Astrocyte (in vitro differentiated cells and primary cell): ENCODE results near the gene DCP1B. TPM values are rescaled to one million over a fixed set of nuclear protein-coding genes. Genes with fewer than 3 reads are reported as not detected.

Experiments
- DNase-seq: peaks from one replicate; pipeline ENCODE4 v3.0.0-alpha.2; 2010; ENCODE audit warnings: low read depth
- FAIRE-seq: peaks from 2 replicates; lab custom pipeline; 2011; peaks lifted over from hg19 to GRCh38; lab: Jason Lieb, UNC
- H2AFZ ChIP-seq: 2 replicates; pipeline ENCODE4 v1.6.0; 2012; ENCODE audit warnings: low read depth, low read length, inconsistent platforms
- H3K27ac ChIP-seq: 2 replicates; pipeline ENCODE4 v1.5.1; 2011; ENCODE audit warnings: low read depth, low read length, inconsistent platforms
- H3K27me3 ChIP-seq: 2 replicates; pipeline ENCODE4 v1.6.0; 2011; ENCODE audit warnings: low read length, inconsistent platforms; ENCODE audit not compliant: insufficient read depth
- H3K36me3 ChIP-seq: 2 replicates; pipeline ENCODE4 v1.5.1; 2011; ENCODE audit warnings: low read length, inconsistent platforms; ENCODE audit not compliant: insufficient read depth
- H3K4me1 ChIP-seq: 2 replicates; pipeline ENCODE4 v1.5.1; 2011; ENCODE audit warnings: low read length, inconsistent platforms; ENCODE audit not compliant: insufficient read depth
- H3K4me2 ChIP-seq: 2 replicates; pipeline ENCODE4 v1.6.0; 2012; ENCODE audit warnings: low read length, inconsistent platforms
- H3K4me3 ChIP-seq: 2 replicates; pipeline ENCODE4 v1.5.1; 2011; ENCODE audit warnings: low read depth, mild to moderate bottlenecking, low read length, inconsistent platforms; ENCODE audit not compliant: insufficient read depth
- H3K79me2 ChIP-seq: 2 replicates; pipeline ENCODE4 v1.6.0; 2012; ENCODE audit warnings: mild to moderate bottlenecking, low read length, inconsistent platforms; ENCODE audit not compliant: insufficient read depth
- H3K9ac ChIP-seq: 2 replicates; pipeline ENCODE4 v1.6.0; 2012; ENCODE audit warnings: mild to moderate bottlenecking, low read length, inconsistent platforms
- H3K9me3 ChIP-seq: 2 replicates; pipeline ENCODE4 v1.5.1; 2012; ENCODE audit warnings: low read depth, mild to moderate bottlenecking, low read length, inconsistent platforms; ENCODE audit not compliant: insufficient read depth
- H4K20me1 ChIP-seq: 2 replicates; pipeline ENCODE4 v1.6.0; 2012; ENCODE audit warnings: low read length, inconsistent platforms; ENCODE audit not compliant: insufficient read depth
- H3K27ac Mint-ChIP-seq: one replicate; pipeline ENCODE4 v1.8.0; 2021; ENCODE audit warnings: mild to moderate bottlenecking, mixed read lengths; ENCODE audit not compliant: unreplicated experiment
- H3K27me3 Mint-ChIP-seq: one replicate; pipeline ENCODE4 v1.8.0; 2021; ENCODE audit warnings: low read depth, mixed read lengths; ENCODE audit not compliant: unreplicated experiment
- H3K36me3 Mint-ChIP-seq: one replicate; pipeline ENCODE4 v1.8.0; 2021; ENCODE audit warnings: low read depth, mixed read lengths; ENCODE audit not compliant: unreplicated experiment
- H3K4me1 Mint-ChIP-seq: one replicate; pipeline ENCODE4 v1.8.0; 2021; ENCODE audit warnings: low read depth, mixed read lengths; ENCODE audit not compliant: unreplicated experiment
- H3K4me3 Mint-ChIP-seq: one replicate; pipeline ENCODE4 v1.8.0; 2021; ENCODE audit warnings: mild to moderate bottlenecking, moderate library complexity, mixed read lengths; ENCODE audit not compliant: unreplicated experiment
- H3K9me3 Mint-ChIP-seq: one replicate; pipeline ENCODE4 v1.8.0; 2021; ENCODE audit warnings: mild to moderate bottlenecking, mixed read lengths; ENCODE audit not compliant: unreplicated experiment
- EZH2 ChIP-seq: IDR thresholded peaks from 2 replicates; pipeline ENCODE4 v1.6.1; 2012; ENCODE audit warnings: mild to moderate bottlenecking, low read length, inconsistent platforms; ENCODE audit not compliant: insufficient read depth
- total RNA-seq: library from RNA; stranded (reverse); gene quantifications from 2 replicates; pipeline ENCODE4 v1.2.1, GENCODE V29; 2021
- TF ChIP-seq, protein P1 (sequence below): IDR thresholded peaks from 2 replicates; pipeline ENCODE4 v1.5.1; 2011; ENCODE audit warnings: low read depth, mild to moderate bottlenecking, inconsistent platforms, low read length, moderate library complexity; ENCODE audit not compliant: insufficient read depth

Gene DCP1B
- total RNA-seq, 1 donor from 2014 or later, result 13.1 TPM

DNA sequence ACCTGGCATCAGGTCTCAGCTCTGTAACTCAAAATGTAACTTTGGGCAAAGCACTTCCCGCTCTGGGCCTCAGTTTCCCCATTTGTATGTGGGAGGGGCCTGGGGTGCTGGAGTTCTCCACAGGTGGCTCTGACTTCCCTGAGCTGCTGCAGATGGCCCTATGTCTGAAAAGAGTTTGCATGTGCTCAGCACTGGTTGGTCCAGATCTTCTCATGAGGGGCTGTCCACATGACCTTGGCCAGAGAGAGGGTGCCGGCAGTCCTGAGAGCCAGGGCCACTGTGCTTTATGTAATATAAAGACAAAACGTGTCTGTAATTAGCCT is 78.6 kb downstream of the DCP1B start:
- no peak overlapping the region for H3K9ac ChIP-seq
- H4K20me1 ChIP-seq, result no peaks in the 10 kb centered on the region
- no peaks in the 10 kb centered on the region for H3K36me3 ChIP-seq
- H3K4me3 ChIP-seq, result no peak overlapping the region
- no peak overlapping the region for H2AFZ ChIP-seq
- Mint-ChIP-seq H3K4me3 (no peak overlapping the region), H3K27ac (no peak overlapping the region), H3K4me1 (no peaks in the 10 kb centered on the region), H3K27me3 (peaks cover 51% of the 10 kb centered on the region), H3K9me3 (no peaks in the 10 kb centered on the region), H3K36me3 (no peaks in the 10 kb centered on the region)
- no peak overlapping the region for H3K4me2 ChIP-seq
- H3K9me3 ChIP-seq, result no peaks in the 10 kb centered on the region
- TF ChIP-seq, protein P1, sequence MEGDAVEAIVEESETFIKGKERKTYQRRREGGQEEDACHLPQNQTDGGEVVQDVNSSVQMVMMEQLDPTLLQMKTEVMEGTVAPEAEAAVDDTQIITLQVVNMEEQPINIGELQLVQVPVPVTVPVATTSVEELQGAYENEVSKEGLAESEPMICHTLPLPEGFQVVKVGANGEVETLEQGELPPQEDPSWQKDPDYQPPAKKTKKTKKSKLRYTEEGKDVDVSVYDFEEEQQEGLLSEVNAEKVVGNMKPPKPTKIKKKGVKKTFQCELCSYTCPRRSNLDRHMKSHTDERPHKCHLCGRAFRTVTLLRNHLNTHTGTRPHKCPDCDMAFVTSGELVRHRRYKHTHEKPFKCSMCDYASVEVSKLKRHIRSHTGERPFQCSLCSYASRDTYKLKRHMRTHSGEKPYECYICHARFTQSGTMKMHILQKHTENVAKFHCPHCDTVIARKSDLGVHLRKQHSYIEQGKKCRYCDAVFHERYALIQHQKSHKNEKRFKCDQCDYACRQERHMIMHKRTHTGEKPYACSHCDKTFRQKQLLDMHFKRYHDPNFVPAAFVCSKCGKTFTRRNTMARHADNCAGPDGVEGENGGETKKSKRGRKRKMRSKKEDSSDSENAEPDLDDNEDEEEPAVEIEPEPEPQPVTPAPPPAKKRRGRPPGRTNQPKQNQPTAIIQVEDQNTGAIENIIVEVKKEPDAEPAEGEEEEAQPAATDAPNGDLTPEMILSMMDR, result no peak
- no peak for TF ChIP-seq EZH2
- no peaks in the 10 kb centered on the region for H3K4me1 ChIP-seq
- H3K27ac ChIP-seq, result no peak overlapping the region
- no peaks in the 10 kb centered on the region for H3K79me2 ChIP-seq
- H3K27me3 ChIP-seq, result peaks cover 17% of the 10 kb centered on the region
- no peak for DNase-seq
- no peak for FAIRE-seq

DNA sequence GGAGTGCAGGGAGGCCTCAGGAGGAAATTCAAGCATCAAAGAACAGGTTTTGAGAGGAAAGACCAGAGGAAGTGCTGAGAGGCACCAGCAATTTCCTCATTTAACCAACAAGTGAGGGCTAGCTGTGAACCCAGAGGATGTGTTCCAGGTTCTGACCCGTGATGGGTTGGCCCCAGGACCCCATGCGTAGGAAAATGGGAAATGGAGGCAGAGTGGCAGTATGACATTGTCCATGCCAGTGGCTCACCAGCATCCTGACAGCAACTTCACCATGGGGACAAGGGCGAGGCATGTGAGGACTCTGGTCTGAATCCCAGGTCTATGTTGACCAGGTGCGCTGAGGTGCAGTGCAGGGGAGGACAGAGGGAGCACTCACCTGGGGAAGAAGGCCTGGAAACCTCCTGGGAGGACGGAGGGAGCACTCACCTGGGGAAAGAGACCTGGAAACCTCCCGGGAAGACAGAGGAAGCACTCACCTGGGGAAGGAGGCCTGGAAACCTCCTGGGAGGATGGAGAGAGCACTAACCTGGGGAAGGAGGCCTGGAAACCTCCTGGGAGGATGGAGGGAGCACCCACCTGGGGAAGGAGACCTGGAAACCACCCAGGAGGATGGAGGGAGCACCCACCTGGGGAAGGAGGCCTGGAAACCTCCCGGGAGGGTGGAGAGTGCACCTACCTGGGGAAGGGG is 79.1 kb downstream of the DCP1B start:
- Mint-ChIP-seq H3K9me3 (no peaks in the 10 kb centered on the region), H3K27me3 (peaks cover 51% of the 10 kb centered on the region), H3K36me3 (no peaks in the 10 kb centered on the region), H3K4me3 (no peak overlapping the region), H3K4me1 (no peaks in the 10 kb centered on the region), H3K27ac (no peak overlapping the region)
- H4K20me1 ChIP-seq, result no peaks in the 10 kb centered on the region
- H3K9ac ChIP-seq, result no peak overlapping the region
- H3K27ac ChIP-seq, result no peak overlapping the region
- H2AFZ ChIP-seq, result no peak overlapping the region
- no peaks in the 10 kb centered on the region for H3K36me3 ChIP-seq
- H3K4me3 ChIP-seq, result no peak overlapping the region
- no peak overlapping the region for H3K4me2 ChIP-seq
- no peaks in the 10 kb centered on the region for H3K9me3 ChIP-seq
- no peak for DNase-seq
- no peak for FAIRE-seq
- H3K27me3 ChIP-seq, result peaks cover 17% of the 10 kb centered on the region
- no peaks in the 10 kb centered on the region for H3K4me1 ChIP-seq
- TF ChIP-seq EZH2, result no peak
- TF ChIP-seq, protein P1, result no peak
- no peaks in the 10 kb centered on the region for H3K79me2 ChIP-seq

DNA sequence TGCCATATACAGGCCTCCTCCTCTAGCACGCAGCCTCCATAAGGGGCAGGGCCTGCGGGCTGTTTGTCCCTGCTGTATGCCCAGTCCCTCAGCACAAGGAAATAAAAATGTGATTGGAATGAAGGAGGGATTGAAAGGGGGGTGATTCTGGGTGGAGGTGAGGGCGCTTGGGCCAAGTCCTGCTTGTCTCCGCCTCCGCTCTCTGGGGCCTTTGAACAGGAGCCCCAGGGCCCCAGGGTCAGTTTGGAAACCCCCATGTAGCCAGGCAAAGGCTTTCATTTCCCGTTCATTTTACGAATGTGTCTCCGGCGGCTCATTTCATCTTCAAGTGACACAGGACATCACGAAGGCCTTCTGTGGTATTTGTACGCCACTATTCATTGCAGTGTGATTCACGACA is 81.3 kb downstream of the DCP1B start:
- Histone ChIP-seq H3K4me2 (no peak overlapping the region), H2AFZ (no peak overlapping the region), H3K9me3 (no peaks in the 10 kb centered on the region), H4K20me1 (no peaks in the 10 kb centered on the region), H3K27ac (no peak overlapping the region), H3K4me1 (no peaks in the 10 kb centered on the region), H3K4me3 (no peak overlapping the region), H3K79me2 (no peaks in the 10 kb centered on the region), H3K9ac (no peak overlapping the region), H3K36me3 (no peaks in the 10 kb centered on the region), H3K27me3 (peaks cover 17% of the 10 kb centered on the region)
- Mint-ChIP-seq H3K4me3 (no peak overlapping the region), H3K4me1 (peaks cover 3% of the 10 kb centered on the region), H3K36me3 (no peaks in the 10 kb centered on the region), H3K27me3 (peaks cover 38% of the 10 kb centered on the region), H3K9me3 (no peaks in the 10 kb centered on the region), H3K27ac (no peak overlapping the region)
- no peak for TF ChIP-seq EZH2
- TF ChIP-seq, protein P1, result no peak
- no peak for DNase-seq
- FAIRE-seq, result no peak
